GM21360 (cell line): ENCODE results near the gene CRLF1.
"Not testable (repeated sequence)": the region's sequence is repeated elsewhere in the genome, so short reads cannot be mapped to it uniquely, and the experiment has no call there.

Experiments used
- ATAC-seq: cut with Tn5 transposase; IDR thresholded peaks from one replicate; pipeline ENCODE4 v1.9.1; 2021; ENCODE audit warnings: mild to moderate bottlenecking, moderate library complexity; ENCODE audit not compliant: unreplicated experiment

Gene CRLF1

DNA sequence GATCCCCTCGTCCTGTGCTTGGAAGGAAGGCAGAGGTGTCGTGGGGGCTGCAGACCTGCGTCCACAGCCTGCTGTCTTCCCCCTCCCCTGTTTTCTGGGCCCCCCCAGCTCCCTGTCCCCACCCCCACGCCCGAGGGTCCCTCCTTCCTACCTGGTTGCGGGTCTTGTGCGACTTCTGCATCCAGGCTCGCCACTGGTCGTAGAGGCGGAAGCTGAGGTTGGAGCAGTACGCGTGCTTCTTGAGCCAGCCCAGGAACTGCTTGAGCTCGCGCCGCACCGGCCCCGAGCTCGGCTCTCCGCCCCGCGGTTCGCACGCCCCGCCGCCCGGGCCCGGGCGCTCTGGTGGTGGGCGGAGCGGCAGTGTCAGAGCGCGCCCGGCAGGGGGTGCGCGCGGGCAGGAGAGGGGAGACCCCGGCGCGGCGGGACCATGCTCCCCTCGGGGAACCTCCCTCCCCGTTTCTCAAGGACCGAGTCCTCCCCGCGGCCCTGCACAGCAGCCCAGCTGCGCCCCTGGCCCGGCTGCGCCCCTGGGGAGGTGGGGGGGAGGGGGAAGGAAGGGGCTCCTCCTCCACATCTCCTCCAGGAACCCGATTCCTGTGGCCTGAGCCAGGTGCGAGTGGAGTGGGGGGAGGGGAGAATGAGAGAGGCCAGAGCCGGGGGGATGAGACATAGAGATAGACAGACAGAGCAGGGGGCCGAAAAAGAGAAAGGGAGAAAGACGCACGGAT, 12.3 kb downstream of the CRLF1 start:
- peak; percentile 42 for ATAC-seq

DNA sequence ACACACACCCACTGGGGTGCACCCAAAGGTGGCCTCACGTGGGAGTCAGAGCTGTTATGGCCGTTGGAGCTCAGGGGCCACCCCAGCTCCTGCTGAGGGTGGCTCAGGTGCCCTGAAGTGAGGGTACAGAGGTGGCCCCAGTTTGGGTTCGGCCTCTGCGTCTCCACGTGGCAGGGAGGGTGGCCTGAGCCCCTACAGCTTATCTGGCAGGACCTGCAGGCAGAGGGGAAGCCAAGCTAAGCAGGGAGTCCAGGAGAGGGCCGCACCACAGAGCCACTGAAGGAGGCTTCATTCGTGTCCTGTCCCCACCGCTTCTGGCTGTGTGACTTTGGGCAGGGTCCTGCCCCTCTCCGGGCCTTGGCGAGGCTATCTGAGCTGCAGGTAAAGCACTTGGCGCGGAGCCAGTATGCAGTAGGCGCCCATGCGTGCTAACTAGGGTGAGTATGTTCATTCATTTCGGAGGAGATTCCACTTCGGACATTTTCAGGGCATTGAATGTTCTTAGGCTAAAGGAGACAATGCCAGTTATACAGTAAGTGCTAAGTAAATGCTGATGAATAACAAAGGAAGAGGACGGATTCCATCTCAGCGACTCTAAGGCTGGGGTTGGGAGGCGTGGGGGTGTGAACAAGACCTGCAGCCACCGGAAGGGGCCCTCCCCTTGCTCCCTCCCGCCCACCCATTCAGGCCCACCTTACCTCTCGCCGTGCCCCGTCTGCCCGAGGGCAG, 13.1 kb downstream of the CRLF1 start:
- ATAC-seq, result no peak

DNA sequence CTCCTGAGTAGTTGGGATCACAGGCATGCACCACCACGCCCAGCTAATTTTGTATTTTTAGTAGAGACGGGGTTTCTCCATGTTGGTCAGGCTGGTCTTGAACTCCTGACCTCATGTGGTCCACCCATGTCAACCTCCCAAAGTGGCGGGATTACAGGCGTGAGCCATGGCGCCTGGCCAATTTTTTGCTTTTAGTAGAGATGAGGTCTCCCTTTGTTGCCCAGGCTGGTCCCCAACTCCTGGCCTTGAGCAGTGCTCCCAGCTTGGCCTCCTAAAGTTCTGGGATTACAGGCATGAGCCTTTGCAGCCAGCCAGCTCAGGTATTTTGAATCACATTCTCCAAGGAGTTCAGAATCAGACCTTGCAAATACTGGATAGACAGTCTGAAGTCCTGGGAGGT, 13.9 kb downstream of the CRLF1 start:
- ATAC-seq, result not testable (repeated sequence)

DNA sequence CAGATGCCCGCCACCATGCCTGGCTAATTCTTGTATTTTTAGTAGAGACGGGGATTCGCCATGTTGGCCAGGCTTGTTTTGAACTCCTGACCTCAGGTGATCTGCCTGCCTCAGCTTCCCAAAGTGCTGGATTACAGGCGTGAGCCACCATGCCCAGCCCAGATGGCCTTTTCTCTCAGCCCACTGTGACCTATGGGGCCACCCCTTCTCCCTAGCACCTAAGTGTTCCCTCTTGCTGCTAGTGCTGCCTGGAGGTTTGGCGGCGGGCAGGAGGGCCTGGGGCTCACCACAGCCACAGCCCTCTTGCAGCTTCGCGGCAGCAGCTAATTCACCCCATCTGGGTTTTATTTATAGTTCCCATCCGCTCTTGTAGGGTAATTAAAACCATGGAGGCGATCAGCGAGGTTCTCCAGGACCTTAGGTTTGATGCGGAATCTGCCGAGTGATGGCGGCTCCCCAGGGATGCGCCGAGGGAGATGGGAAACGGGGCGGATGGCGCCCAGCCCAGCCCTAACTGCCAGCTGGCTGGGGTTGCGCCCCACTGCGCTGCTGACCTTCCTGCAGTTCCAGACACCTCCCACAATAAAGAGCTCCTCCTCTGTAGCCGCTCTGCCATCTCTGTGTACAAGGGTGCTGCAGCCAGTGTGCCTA, 14.7 kb downstream of the CRLF1 start:
- no peak for ATAC-seq

DNA sequence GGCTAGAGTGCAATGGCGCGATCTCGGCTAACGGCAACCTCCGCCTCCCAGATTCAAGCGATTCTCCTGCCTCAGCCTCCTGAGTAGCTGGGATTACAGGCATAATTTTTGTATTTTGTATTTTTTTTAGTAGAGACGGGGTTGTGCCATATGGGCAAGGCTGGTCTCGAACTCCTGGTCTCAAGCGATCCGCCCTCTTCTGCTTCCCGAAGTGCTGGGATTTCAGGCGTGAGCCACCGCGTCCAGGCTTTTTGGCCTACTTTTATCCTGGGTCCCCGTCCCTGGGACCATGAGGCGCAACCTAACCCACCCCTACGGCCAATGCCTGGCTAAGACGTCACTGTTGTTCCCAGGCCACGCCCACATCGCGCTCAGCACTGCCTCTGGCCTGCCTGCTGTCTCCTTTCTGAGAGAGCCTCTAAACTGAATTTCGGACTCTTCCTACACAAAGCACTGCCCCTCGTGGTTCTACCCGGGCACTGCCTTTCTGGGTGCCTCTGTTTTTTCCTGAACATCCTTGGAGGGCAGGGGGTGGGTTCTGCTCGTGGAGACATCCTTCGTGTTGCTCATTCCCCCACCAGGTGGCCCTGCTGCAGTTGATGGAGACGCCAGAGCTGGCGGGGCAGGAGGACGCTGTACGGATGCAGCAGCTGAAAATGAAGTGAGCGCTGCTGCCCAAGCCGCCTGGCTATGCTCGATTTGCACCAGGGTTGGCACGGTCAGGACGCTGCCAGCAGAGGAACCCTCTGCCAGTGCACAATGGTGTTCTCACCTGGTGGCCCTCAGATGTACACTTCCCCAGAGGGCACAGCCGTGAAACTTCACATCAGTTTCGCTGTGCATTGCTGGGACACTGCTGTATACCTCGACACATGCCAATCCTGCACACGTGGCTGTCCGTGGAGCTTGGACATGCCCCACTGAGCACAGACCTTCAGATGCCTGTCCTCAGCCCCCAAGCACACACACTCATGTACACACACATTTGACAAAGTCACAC, 16.0 kb downstream of the CRLF1 start:
- ATAC-seq, result no peak

DNA sequence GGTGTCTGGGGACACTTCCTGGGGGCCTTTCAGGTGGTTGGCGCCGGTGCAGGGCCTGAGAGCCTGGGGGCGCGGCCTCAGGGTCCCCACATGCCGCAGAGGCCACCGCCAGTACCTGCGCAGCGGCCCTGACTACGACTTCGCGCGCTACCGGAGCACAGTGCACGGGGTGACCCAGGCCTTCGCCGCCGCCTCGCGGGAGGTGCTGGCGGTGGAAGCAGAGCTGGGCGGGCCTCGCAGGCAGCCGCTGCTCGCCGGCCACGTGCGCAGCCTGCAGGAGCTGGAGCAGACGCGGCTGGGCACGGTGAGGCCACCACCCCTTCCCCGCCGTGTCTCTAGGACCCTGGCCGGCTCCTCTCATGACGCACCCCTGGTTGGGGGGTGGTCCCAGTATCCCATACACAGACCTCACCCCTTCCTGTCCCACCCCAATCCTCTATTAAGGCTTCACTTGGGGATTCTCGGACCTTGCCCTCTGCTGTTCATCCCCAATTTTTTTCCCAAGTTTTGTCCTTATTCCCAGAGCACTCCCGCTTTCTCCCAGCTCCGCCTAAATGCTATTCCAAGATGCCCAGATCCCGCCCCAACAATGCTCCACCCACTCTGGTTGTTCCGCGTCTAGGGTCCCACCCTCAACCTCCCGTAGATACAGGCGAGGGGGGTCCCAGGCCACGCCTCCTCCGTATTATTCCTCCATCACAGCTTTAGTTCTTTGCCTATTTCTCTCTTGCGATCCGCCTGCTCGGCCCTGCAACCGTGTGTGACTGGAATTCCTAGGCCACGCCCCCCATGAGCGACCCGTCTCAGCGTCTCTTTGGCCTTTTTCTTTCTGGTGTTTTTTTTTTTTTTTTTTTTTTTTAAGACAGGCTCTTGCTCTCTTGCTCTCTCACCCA, 17.0 kb downstream of the CRLF1 start:
- ATAC-seq, result peak; percentile 30

DNA sequence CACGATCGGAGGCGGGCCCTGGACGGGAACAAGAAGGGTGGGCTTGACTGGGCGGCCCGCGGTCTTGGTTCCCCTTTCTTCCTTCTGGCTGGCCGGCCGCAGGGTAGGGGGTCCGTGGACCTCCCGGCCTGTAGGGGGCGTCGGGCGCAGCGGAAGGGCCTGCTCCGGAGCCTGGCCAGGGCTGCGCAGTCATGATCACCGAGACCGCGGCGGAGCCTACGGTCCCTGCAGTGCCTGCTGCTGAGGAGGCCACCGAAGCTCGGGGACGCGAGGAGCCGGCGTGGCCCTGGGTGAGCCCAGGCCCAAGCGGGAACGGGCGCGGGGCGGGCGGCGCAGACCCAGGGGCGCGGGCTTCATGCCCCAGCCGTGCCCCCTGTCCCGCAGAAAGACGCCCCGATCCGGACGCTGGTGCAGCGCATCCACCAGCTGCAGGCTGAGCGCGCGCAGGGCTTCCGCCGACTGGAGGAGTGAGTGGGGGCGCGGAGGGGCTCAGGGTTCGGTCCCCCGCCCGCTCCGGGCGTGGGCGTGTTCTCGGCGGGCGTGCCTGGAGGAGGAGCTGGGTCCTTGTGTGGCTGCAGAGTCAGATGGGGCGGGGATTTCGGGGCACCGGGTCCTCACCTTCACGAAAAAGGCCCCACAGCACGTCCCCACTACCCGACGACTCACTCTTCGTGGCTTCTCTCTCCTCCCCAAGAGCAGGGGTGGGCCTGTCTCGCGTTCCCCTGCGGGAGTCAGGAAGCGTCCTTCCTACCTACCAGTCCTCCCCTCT, 17.8 kb downstream of the CRLF1 start, which contains the start of gene REX1BD:
REX1BD (plus strand) TSS at position 188 of the 769 bp plus-strand sequence; CDS start at position 192, 4 bp downstream.
- ATAC-seq, result peak; percentile 56

DNA sequence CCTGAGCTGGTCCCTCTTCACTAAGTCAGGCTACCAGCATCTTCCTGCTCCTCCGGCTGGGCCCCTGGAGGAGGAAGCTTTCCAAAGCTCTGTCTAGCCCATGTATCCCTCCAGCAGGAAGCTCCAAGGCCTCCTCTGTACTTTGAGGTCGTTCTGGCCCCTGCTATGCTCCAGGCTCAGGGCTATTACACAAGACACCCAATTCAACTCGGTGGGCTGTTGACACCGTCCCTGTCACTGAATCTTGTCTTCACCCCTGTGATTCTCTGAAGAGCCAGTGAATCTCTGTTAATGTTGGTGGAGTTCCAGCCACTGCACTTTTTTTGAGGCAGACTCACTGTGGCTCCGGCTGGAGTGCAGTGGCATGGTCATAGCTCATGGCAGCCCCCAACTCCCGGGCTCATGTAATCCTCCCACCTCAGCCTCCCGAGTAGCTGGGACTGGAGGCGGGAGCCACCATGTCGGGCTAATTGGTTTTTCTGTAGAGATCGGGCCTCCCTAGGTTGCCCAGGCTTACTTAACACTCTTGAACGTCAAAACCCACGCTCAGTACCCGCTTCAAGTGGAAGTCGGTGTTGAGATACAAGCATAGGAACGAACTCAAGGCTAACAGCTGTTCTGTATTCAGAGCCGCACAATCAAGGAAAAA, 18.5 kb downstream of the CRLF1 start:
- ATAC-seq, result no peak

DNA sequence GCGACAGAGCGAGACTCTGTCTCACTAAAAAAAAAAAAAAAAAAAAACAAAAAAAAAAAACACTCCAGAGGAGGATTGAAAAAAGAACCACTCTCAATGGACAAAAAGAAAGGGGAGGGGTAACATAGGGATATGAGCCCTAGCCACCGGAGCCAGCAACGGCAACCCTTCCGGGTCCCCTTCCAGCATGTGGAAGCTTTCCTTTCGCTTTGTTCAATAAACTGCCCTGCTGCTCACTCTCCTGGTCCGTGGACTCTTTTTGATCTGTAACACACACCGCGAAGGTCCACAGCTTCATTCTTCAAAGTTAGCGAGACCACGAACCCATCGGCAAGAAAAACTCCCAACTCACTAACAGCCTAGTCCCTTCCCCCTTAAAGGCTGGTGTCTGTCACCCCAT, 19.0 kb downstream of the CRLF1 start:
- ATAC-seq, result no peak

DNA sequence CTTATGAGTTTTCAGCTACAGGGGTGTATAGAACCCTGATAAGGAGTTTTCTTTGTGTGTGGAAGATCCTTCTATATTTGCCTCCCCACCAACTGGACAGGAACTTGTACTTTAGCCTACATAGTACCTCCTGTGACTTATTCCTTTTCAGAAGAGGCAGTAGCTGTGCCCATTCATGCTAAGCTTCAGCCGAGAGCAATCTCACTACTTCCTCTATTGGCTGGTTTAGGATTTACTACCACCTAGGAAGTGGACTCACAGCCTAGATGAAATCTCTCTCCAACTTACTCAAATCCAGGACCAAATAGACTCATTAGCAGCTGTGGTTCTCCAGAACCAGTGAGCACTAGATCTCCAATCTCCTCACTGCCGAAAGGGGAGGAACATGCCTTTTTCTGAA, 20.3 kb downstream of the CRLF1 start:
- no peak for ATAC-seq

DNA sequence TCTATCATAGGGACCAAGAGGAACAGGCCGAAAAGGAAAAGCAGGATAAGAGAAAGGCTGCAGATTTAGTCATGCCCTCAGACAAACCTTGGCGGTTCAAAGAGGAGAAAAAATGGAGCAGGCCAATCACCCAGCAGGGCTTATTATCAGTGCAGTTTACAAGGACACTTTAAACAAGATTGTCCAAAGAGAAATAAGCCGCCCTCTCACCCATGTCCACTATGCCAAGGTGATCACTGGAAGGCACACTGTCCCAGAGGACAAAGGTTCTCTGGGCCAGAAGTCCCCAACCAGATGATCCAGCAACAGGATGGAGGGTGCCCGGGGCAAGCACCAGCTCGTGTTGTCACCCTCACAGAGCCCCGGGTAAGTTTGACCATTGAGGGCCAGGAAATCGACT, 26.3 kb downstream of the CRLF1 start:
- no peak for ATAC-seq

DNA sequence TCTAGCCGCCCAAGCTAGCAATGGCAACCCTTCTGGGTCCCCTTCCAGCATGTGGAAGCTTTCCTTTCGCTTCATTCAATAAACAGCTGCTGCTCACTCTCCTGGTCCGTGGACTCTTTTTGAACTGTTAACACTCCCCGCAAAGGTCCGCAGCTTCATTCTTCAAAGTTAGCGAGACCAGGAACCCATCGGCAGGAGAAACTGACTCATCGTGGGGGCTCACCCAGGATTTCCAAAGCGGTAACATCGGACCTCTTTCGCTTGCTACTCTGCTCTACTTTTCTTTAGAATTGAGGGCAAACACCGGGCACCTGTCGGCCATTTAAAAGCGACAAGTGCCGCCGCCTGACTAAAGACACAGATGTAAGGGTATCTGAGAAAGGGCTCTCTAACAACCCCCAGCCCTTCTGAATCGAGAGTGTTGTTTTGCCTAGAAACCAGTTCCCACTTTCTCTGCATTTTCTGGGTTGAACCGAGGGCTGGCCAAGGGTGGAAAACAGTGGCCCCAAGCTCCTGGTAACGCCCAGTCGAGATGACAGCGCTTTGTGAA, 29.2 kb downstream of the CRLF1 start:
- ATAC-seq, result no peak

DNA sequence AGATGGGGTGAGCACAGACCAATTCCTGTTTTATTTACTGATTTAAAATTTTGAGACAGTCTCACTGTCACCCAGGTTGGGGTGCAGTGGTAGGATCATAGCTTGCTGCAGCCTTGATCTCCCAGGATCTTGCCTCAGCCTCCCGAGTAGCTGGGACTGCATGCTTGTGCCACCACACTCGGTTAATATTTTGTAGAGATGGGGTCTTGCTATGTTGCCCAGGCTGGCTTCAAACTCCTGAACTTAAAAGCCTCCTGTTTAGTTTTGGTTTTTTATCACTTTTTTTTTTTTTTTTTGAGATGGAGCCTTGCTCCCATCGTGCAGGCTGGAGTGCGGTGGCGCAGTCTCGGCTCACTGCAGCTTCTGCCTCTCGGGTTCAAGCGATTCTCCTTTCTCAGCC, 30.2 kb downstream of the CRLF1 start:
- ATAC-seq, result no peak

DNA sequence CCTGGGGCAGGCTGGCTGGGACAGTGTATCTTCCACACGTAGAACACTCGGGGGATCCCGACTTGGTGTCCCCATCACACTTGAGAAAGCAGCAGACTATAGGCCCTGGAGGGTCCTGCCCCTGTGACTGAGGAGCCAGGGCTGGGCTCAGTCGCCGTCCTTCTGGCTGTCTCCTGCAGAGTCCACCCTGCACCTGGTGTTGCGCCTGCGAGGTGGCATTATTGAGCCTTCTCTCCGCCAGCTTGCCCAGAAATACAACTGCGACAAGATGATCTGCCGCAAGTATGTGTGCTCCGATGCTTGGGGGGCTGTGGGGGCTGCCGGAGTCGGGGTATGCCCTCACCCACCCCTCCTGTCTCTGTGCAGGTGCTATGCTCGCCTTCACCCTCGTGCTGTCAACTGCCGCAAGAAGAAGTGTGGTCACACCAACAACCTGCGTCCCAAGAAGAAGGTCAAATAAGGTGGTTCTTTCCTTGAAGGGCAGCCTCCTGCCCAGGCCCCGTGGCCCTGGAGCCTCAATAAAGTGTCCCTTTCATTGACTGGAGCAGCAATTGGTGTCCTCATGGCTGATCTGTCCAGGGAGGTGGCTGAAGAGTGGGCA, 31.8 kb downstream of the CRLF1 start:
- no peak for ATAC-seq

DNA sequence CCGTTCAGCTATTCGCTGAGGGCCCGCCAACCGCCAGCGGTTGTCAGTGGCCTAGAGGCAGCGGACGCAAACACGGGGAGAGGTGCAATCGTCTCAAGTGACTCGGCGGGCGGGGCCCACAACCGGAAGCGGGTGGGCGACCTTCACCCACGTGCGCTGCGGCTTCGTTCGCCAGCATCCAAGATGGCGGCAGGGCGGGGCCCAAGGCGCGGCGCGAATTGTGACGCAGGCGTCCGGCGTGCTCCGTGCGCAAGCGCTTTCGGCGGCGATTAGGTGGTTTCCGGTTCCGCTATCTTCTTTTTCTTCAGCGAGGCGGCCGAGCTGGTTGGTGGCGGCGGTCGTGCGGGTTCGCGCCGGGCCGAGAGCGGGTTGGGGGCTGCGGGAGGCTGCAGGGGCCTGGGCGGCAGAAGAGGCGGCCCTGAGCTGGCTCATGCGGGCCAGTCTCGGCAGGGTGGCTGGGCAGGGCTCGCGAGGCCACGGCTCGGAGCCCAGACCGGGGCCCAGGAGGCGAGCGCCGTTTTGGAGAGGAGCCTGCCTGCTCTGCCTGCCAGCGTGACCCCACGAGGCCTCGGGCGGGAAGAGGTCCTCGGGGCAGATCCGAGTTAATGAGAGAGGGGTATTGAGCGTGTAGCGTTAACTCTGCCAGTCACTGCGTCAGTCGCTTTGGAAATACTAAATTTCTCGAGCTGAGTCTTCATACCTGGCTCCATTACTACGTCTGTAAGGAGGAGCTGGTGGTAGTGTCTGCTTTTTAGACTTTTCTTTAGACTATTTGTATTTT, 34.8 kb downstream of the CRLF1 start, which contains the start of gene UBA52:
UBA52 (plus strand) TSS at position 294 of the 781 bp plus-strand sequence. CDS start 1,444 bp downstream, outside the sequence.
- ATAC-seq, result peak; percentile 85

DNA sequence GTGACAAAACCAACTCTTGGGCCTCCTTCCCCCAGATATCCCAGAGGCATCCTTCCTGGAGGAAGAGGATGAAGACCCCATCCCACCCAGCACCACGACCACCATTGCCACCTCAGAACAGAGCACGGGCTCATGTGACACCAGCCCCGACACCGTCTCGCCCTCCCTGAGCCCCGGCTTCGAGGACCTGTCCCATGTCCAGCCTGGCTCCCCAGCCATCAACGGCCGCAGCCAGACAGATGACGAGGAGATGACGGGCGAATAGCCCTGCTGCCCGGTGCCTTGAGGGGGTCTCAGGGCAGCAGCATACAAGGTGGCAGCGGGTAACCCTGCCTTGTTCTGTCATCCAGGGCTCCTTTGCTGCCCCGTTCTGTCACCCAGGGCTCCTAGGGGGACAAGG, 38.2 kb downstream of the CRLF1 start:
- ATAC-seq, result no peak

DNA sequence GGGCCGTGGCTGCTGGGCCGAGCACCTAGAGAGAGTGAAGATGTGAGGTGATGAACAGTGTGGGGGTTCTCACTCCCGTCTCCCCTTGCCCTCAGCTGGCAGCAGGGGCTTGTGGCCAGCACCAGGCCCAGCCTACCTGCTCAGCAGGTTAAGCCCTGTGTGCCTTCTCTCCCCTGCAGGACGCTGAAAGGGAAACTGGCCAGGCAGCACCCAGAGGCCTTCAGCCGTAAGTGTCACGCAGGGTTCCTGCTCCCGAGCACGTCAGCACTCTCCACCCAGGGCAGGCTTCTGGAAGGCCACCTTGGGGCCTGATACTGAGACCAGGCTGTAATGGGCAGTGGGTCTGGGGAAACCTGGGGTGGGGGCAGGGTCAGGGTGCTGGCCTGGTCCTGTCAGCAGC, 39.6 kb downstream of the CRLF1 start:
- ATAC-seq, result no peak
